GM19467 (cell line): Measurements from ENCODE around the gene PRR11.
"Not testable (repeated sequence)": the region's sequence is repeated elsewhere in the genome, so short reads cannot be mapped to it uniquely, and the experiment has no call there.

Source experiments
- ATAC-seq: cut with Tn5 transposase; IDR thresholded peaks from one replicate; pipeline ENCODE4 v1.9.1; 2021; ENCODE audit warnings: mild to moderate bottlenecking, moderate library complexity; ENCODE audit not compliant: unreplicated experiment

The PRR11 gene

GRCh38 chr17:59202320-59202719 is 46.8 kb downstream of the PRR11 start:
- ATAC-seq = no peak

GRCh38 chr17:59219370-59219769 is 63.8 kb downstream of the PRR11 start:
- no peak for ATAC-seq

DNA sequence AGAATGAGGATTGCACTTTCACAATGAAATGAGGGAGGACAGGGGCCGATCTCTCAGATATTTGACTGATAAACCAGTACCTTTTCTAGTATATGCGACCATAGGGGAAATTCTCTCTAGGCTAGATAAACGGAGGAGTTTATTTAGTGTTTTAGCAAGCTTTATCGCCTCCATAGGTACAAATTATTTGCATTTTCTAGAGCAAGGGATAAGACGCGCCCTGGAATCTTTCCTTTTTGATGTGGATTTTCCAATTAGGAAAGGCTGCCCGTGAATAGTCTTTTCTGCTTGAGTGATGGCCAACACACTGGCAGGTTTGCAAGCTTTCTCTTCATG is 64.4 kb downstream of the PRR11 start:
- no peak for ATAC-seq

DNA sequence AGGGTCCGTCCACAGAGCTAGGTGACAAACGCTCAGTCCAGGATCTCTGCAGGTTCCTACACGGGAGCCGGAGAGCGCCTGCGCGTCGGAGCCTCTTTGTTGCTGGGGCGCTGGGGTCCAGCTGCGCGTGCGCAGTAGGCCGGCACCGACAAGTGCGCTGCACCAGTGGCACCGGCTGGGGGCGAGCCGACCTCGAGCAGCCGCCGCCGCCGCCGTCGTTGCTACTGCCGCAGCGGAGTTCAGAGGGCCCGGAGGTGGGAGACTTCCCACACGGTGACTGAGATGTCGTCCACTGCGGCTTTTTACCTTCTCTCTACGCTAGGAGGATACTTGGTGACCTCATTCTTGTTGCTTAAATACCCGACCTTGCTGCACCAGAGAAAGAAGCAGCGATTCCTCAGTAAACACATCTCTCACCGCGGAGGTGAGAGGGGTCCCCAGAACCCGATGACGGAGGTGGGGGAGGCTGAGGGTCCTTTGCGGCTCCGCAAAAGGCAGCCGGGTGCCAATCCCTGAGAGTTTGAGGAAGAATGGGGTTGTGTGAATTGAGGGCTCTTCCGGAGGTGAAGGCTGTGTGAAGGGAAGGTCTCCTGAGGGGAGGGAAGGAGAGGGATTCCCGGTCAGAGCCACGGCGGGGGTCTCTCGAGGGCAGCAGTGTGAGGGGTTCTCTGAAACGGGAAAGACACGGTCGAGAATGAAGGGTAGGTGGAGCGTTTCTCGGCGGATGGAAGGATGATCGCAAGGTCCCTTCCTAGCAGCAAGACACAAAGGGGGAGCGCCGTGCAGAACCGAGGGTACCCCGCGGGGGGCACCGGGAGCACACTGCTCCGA is 65.0 kb downstream of the PRR11 start, which contains the start of gene GDPD1:
Gene GDPD1 (plus strand): TSS at position 184 of the 831 bp plus-strand sequence. CDS start 99 bp downstream, at position 283.
- ATAC-seq = peak; percentile 94

DNA sequence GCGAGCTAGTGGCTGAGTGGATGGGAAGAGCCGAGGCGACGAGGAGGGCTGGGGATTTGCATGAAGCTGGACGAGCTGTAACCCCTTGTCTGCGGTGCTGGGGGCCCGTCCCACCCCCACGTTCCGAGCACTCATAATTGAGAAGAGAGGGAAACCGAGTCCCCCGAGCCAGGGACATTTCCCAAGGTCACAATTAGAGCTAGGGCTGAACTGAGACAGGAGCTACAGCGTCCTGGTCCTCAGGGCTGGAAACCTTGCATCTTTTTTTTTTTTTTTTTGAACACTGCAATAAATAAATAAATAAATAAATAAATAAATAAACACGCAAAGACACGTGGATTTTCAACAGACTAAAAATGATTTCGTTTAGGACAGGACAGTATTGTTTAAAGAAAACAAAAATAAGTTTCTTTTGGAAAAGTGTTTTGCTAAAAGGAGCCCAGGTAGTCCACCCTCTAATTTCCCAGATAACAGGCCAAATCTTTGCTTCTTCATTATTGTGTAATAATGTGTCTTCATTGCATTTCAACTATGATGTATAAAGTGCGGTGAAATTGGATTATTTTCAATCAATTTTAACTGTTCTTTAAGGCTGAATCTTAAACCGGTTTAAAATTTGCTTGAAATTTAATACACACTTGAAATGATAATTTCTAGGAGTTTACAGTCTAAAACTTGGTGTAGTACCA is 65.8 kb downstream of the PRR11 start:
- ATAC-seq = no peak

DNA sequence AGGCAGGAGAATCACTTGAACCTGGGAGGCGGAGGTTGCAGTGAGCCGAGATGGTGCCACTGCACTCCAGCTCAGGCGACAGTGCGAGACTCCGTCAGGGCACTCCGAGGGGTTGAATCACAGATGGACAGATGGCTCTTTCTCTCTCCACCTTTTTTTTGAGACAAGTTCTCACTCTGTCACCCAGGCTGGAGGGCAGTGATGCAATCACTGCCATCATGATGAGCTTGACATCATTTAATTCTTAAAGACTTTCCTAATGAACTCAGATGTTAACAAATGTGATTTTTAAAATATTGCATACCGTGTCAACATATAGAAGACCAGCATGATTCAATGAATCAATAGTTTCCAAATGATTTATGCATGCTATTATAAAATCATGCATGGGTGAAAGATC is 68.3 kb downstream of the PRR11 start:
- ATAC-seq = no peak

- not testable (repeated sequence) for ATAC-seq
Measured at GRCh38 chr17:59228588-59228987, 73.0 kb downstream of the PRR11 start.

DNA sequence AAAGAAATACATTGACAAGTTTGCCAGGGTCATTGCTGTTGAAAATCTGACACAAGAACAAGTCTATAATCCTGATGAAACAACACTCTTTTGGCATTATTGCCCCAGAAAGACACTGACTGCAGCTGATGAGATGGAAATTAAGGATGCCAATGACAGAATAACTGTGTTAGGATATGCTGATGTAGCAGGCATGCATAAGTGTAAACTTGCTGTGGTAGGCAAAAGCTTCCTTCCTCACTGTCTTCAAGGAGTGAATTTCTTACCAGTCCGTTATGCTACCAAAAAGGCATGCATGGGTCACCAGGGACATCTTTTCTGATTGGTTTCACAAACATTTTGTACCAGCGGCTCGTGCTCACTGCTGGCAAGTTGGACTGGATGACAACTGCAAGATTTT is 75.2 kb downstream of the PRR11 start:
- ATAC-seq = no peak

DNA sequence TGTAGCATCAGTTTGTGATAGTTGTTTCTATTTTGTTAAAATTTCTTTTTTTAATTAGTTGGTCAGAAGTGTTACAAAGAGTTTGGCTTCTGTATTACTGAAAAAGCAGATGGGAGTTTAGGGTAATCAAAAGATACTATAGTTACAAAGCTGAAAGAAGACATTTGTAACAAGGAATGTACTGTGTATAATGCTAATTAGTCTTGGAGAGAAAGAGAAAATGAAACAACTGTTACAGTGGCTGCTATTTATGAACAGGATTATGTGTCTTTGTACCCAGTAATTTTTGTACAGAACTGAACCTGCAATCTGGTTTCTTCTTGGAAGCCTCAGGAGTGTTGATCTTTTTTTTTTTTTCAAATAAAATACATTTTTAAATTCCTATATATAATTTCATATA is 79.1 kb downstream of the PRR11 start:
- no peak for ATAC-seq

DNA sequence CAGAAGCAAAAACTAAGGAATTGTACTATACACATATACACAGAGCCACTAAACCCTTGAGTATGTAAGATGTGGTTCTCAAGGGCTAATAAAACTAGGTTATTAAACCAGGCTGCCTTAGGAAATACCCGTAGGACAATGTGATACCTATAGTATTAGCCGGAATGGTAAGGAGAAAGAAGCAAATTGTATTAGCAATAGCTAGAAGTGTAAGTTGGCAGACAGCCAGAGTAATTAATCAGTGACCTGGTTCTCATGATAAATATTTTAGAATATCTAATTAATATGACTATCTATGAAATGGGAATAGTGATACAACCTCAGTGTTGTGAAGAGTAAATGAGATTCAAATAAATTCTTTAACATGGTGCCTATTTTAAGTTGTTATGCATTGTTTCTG is 83.4 kb downstream of the PRR11 start:
- ATAC-seq = no peak

- no peak for ATAC-seq
Measured at GRCh38 chr17:59244081-59244480, 88.5 kb downstream of the PRR11 start.
